Skeletal muscle satellite cell (primary cell): ENCODE measurements around the gene MTG2.

Source experiments
- H3K27me3 ChIP-seq: 2 replicates; pipeline ENCODE4 v1.7.0; 2013; ENCODE audit warnings: low read length; ENCODE audit not compliant: control insufficient read depth, insufficient read depth
- H3K36me3 ChIP-seq: 2 replicates; pipeline ENCODE4 v1.7.0; 2013; ENCODE audit warnings: mild to moderate bottlenecking, control low read depth, low read length; ENCODE audit not compliant: insufficient read depth
- H3K4me1 ChIP-seq: 2 replicates; pipeline ENCODE4 v1.7.0; 2013; ENCODE audit warnings: low read length; ENCODE audit not compliant: control insufficient read depth, insufficient read depth
- H3K4me2 ChIP-seq: 2 replicates; pipeline ENCODE4 v1.7.0; 2013; ENCODE audit warnings: mild to moderate bottlenecking, low read length
- H3K4me3 ChIP-seq: 2 replicates; pipeline ENCODE4 v1.7.0; 2013; ENCODE audit warnings: low read length
- H3K9ac ChIP-seq: 2 replicates; pipeline ENCODE4 v1.7.0; 2013; ENCODE audit warnings: mild to moderate bottlenecking, low read depth, low read length, moderate library complexity
- H3K9me3 ChIP-seq: replicated peaks from 2 replicates; pipeline ENCODE4 v1.7.0; 2013; ENCODE audit warnings: mild to moderate bottlenecking, control low read depth, low read length

Gene MTG2

DNA sequence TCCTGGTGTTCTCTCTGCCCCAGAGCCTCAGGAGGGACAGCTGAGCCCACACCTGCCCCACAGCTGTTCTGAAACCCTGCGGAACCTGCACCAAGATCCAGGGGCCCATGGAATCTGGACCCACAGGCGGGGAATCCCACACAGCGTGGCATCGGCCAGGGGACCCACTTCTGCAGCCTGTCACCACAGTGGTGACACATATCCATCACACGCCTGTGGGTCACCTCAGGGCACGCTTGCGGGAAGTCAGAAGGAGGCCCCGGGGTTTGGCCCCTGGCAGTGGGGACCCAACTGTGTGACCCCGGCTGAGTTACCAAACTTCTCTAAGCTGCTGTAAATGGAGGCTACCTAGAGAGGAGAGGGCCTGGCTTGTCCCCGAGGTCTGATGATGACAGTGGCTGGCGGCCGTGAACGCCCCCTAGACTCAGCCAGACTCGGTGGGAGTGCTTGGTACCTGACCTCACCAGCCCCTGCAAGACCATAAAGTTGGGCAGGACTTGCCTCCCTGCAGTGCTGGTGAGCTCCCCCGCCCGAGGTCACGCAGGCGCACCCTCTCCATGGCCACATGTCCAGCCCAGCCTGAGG, 39.5 kb downstream of the MTG2 start:
- H3K4me1 ChIP-seq = no peaks in the 10 kb centered on the region
- peaks cover 88% of the 10 kb centered on the region for H3K27me3 ChIP-seq
- H3K36me3 ChIP-seq = no peaks in the 10 kb centered on the region
- no peak overlapping the region for H3K9ac ChIP-seq
- no peak overlapping the region for H3K4me2 ChIP-seq
- no peak overlapping the region for H3K4me3 ChIP-seq
- H3K9me3 ChIP-seq = no peaks in the 10 kb centered on the region

DNA sequence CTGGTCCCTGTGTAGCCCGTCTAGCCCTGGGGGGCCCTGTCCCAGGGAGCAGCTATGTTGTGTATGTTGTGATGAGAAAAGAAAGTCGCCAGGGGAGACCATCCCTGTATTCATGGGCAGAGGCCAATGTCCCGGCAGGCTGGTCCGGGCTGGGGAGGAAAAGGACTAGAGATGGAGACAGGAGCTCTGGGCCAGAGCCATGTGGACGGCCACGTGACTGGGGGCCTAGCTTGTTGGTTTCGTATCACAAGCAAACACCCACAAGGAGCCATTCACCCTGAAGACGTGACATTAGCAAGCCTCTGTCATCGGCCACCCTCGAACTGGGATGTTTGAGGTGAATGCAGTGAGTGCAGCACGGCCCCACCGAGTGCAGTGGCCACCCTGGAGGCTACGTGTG, 40.1 kb downstream of the MTG2 start:
- Histone ChIP-seq H3K4me2 (no peak overlapping the region), H3K9ac (no peak overlapping the region), H3K27me3 (peaks cover 88% of the 10 kb centered on the region), H3K4me1 (no peaks in the 10 kb centered on the region), H3K36me3 (no peaks in the 10 kb centered on the region), H3K4me3 (no peak overlapping the region), H3K9me3 (no peaks in the 10 kb centered on the region)

DNA sequence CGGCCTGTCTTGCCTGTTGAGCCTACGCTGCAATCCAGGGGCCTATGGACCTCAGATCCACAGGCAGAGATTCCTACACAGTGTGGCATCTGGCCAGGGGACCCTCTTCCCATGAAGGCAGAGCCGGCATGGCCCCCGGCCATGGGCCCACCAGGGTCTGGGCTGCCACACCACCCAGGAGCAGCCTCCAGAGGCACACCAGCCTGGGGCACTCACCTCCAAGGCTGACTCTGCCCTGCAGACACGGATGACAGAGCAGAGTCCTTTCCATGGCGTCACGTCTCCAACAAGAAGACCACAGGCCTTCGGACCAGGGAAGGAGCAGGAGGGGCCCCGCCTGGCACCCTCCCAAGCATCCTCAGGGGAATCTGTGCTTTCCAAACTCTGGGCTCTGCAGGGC, 40.7 kb downstream of the MTG2 start:
- no peak overlapping the region for H3K9ac ChIP-seq
- H3K4me1 ChIP-seq = no peaks in the 10 kb centered on the region
- no peaks in the 10 kb centered on the region for H3K9me3 ChIP-seq
- no peak overlapping the region for H3K4me2 ChIP-seq
- peaks cover 86% of the 10 kb centered on the region for H3K27me3 ChIP-seq
- H3K36me3 ChIP-seq = no peaks in the 10 kb centered on the region
- no peak overlapping the region for H3K4me3 ChIP-seq

DNA sequence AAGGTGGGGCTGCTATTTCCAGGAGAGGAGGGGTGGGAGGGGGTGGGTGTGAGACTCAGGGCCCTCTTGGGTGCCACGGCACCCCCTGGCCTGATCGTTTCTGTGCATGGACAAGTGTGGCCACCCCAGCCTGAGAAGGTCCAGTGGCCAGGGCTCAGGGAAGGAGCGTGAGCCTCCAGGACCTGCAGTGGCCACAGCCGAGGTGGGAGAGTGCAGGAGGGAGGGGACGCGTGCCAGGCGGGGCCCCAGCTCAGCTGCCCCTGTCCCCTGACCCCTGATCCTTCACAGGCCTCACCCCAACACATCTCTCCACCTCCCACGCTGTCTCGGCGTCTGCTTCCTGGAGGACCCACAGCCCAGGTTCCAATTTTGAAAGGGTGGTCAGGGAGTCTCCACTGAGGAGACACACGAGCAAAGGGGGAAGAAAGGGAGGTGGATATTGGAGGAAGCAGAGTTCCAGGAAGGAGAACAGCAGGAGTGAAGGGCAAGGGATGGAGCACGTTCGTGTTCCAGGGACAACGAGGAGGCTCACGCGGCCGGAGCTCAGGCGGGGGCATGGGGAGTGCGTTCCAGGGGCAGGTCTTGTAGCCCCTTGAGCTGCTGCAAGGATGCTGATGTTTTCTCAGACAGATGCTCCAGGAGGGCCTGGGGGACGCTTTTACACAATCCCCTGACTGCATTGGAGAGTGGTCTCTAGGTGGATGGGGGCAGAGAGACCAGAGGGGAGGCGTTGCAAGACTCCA, 41.5 kb downstream of the MTG2 start:
- Histone ChIP-seq H3K4me1 (no peaks in the 10 kb centered on the region), H3K9me3 (no peaks in the 10 kb centered on the region), H3K27me3 (peaks cover 83% of the 10 kb centered on the region), H3K9ac (no peak overlapping the region), H3K36me3 (no peaks in the 10 kb centered on the region), H3K4me2 (no peak overlapping the region), H3K4me3 (no peak overlapping the region)

DNA sequence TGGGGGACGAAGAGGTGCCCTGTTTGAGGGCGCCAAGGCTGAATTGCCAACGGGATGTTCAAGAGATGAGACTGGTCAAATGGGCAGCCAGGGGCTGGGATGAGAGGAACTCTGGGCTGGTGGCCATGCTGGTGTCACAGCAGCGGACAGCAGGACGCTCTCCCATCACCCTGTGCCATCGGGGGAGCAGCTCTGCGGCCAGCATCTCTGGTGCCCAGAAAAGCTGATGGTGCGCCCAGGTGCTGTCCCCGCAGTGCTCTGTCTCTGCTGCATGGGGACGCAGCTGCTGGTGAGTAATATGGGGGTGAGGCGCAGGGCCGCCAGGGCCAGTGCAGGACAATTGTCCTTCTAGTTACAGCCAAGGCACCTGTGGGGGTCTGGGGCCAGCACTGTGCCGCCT, 42.2 kb downstream of the MTG2 start:
- peaks cover 79% of the 10 kb centered on the region for H3K27me3 ChIP-seq
- no peaks in the 10 kb centered on the region for H3K36me3 ChIP-seq
- H3K9me3 ChIP-seq = no peaks in the 10 kb centered on the region
- no peak overlapping the region for H3K9ac ChIP-seq
- no peaks in the 10 kb centered on the region for H3K4me1 ChIP-seq
- no peak overlapping the region for H3K4me3 ChIP-seq
- no peak overlapping the region for H3K4me2 ChIP-seq

DNA sequence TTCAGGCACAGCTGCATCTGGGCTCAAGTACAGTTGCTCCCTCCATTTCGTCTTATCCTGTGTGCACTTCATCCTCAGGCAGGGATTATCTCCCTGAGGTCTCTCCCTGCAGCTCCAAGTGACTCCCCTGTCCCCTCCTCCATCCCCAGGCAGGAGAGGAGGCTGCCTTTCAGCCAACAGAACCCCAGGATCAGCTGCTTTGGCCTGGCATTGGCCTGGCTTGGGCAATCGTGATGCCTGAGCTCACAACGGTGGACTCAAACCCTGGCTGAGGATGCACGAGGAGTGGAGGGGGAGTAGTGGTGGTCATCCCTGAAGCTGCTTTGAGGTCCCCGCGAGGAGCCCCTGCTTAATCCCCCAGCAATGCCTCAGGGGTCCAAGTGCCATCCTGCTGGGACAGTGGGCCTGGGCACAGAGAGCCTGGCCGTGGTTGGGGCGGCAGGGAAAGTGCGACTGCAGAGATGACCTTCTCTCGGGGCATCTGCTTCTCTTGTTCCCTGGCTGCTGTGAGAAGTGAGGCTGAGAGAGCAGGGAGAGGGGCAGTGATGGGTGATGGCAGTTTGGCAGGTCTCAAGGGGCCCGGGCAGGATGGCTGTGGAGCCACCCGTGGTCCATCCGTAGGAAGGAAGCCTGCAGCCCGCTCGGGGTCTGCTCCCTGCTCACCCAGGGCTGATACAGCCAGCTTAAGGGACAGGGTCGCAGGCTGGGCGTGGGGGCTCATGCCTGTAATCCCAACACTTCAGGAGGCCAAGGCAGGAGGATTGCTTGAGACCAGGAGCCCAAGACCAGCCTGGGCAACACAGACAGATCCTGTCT, 43.2 kb downstream of the MTG2 start:
- H3K9ac ChIP-seq = no peak overlapping the region

DNA sequence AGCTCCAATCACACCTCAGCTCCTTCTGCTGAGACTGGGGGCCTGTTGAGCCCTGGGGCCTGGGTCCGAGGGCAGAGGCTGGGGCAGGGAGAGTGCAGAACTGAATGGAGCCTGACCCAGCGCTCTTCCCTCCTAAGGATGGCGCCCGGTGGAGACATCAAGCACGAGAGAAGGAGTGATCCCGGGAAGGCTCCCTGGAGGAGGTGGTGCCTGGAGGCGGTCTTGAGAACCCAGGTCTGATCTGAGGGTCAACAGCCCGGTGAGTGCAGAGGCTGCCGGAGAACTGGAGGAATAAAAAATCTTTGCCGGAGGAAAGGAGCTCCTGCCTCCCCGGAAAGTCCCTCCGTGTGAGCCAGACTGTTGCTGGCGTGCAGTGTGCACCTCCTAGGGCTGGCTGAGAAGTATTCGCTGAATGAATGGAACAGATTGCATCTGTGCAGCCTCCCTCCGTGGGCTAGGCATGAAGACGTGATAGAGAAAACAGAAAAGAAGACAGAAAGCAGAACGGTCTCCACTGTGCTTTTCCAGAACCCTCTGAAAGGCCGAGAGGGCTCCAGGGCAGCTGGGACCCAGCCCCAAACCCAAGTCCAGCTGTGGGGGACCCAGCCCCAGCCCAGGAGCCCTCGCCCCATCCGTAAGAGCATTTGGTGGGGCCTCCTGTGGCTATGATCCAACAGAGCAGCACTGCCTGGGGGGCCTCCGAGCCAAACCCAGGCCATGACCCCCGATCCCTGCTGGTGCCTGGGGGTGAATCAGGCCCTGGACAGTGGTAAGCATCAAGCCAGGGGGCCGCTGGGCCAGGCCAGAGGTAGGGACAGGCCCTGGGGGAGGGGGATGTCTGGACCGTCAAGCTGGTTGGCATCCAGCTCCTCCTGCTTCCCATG, 44.1 kb downstream of the MTG2 start:
- no peaks in the 10 kb centered on the region for H3K36me3 ChIP-seq
- H3K4me3 ChIP-seq = no peak overlapping the region
- H3K4me1 ChIP-seq = no peaks in the 10 kb centered on the region
- H3K9ac ChIP-seq = no peak overlapping the region
- H3K4me2 ChIP-seq = no peak overlapping the region
- no peaks in the 10 kb centered on the region for H3K9me3 ChIP-seq
- H3K27me3 ChIP-seq = peaks cover 73% of the 10 kb centered on the region

More for the DNA sequence above, 43.2 kb downstream of the MTG2 start:
- H3K9me3 ChIP-seq = no peaks in the 10 kb centered on the region
- H3K4me3 ChIP-seq = no peak overlapping the region
- no peaks in the 10 kb centered on the region for H3K4me1 ChIP-seq
- H3K36me3 ChIP-seq = no peaks in the 10 kb centered on the region
- peaks cover 74% of the 10 kb centered on the region for H3K27me3 ChIP-seq
- no peak overlapping the region for H3K4me2 ChIP-seq

DNA sequence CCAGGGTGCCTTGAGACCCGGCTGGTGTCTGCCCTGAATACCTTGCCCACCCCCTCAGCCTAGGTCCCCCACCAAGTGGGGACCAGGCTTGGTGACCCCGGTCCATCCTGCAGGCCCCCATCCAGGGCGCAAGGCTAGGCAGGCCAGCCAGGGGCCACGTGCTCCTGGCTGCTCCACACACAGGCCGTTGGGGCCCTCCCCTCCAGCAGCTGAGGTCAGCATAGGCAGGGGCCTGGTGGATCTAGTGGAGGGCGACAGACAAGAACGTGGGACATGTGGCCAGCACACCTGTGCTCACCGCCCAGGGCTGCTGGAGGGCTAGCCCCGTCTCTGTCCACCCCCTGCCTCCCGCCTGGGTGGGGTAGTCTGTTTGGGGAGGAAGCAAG, 44.8 kb downstream of the MTG2 start:
- Histone ChIP-seq H3K9me3 (no peaks in the 10 kb centered on the region), H3K9ac (no peak overlapping the region), H3K4me3 (no peak overlapping the region), H3K4me1 (no peaks in the 10 kb centered on the region), H3K27me3 (peaks cover 73% of the 10 kb centered on the region), H3K4me2 (no peak overlapping the region), H3K36me3 (no peaks in the 10 kb centered on the region)

DNA sequence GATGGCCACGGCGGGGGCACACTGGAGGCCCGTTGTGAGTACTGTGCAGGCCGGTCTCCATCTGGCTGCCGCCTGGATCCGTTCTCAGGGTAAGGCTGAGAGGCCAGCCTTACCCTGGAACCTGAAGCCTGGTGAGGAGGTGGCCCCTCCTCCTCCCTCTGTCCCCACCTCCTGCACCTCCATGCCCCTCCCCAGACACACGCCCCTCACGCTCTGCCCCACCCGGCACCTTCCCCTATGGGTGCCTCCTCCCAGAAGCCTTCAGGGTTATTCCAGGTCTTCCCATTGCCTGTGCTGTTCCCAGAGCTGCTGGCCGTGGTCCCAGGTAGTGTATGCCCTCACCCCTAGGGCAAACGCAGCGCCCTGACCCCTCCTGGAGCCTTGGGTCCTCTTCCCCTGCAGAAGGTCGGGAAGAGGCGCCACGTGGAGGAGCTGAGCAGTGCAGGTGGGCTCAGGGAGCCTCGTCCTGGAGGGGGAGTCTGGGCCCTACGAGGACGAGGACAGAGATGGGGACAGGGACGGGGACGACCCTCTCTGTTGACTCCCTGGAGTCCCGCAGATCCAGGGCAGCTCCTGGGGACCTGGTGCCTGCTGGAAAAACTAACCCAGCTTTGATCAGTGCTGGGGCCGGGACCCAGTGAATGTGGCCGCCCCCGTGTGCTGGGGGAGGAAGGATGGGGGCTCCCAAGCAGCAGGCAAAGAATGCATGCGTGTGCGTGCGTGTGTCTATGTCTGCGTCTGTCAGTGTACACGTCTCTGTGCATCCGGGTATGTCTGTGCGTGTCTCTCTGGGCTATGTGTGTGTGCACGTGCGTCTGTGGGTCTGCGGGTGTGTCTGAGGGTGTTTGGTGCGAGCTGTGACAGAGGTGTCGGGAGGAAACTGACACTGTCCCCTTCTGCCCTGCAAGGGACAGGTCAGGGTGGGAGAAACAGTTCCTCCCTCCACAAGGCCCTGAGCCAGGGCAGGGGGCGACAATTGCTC, 45.4 kb downstream of the MTG2 start:
- no peaks in the 10 kb centered on the region for H3K9me3 ChIP-seq
- H3K4me1 ChIP-seq = no peaks in the 10 kb centered on the region
- H3K36me3 ChIP-seq = no peaks in the 10 kb centered on the region
- peaks cover 70% of the 10 kb centered on the region for H3K27me3 ChIP-seq
- H3K4me3 ChIP-seq = no peak overlapping the region
- H3K9ac ChIP-seq = no peak overlapping the region
- no peak overlapping the region for H3K4me2 ChIP-seq

DNA sequence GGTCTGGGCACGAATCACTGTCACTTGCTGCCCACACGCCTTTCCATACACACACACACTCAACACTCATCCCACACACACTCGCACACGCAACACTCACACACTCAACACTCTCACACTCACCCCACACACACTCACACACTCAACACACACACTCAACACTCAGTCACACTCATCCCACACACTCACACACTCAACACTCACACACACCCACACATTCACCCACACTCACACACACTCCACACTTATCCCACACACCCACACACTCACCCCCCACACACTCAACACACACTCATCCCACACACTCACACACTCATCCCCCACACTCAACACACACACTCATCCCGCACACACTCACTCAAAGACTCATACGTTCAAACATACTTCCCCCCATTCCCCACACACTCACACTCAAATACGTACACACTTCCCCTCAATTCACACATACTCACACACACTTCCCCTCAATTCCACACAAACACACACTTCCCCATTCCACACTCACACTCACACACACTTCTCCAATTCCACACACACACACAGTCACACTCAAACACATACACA, 46.2 kb downstream of the MTG2 start:
- H3K27me3 ChIP-seq = peaks cover 70% of the 10 kb centered on the region
- no peak overlapping the region for H3K9ac ChIP-seq
- no peak overlapping the region for H3K4me3 ChIP-seq
- H3K4me1 ChIP-seq = no peaks in the 10 kb centered on the region
- H3K9me3 ChIP-seq = no peaks in the 10 kb centered on the region
- H3K4me2 ChIP-seq = no peak overlapping the region
- H3K36me3 ChIP-seq = no peaks in the 10 kb centered on the region
